SH-SY5Y (cell line): ENCODE results near the gene CENPT.

Source experiments
- GATA2 ChIP-seq: IDR thresholded peaks from 2 replicates; pipeline ENCODE4 v1.6.1; 2011; ENCODE audit warnings: mild to moderate bottlenecking, low read depth, low read length
- GATA3 ChIP-seq: IDR thresholded peaks from 2 replicates; pipeline ENCODE4 v1.6.1; 2011; ENCODE audit warnings: low read depth, mild to moderate bottlenecking, low read length, moderate library complexity

Gene CENPT

DNA sequence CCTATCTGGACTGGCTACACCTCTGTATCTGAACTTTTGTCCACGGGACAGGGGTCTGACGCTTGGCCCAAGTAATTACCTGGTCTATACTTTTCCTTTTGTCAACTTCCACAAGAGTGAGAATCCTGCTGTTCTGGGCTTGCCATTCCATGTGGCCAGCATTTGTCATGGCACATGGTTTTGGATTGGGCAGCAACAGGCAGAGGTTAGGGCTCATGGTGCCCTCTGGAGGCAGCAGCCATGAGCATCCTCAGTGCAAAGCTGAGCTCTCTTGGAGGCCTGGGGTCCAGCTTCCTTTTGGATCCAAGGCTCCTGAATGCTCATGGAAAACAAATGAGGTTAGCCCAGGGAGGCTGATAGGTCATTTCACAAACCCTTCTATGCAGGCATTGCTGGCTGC lies 17.8 kb upstream of the CENPT start:
- no peak for TF ChIP-seq GATA3

DNA sequence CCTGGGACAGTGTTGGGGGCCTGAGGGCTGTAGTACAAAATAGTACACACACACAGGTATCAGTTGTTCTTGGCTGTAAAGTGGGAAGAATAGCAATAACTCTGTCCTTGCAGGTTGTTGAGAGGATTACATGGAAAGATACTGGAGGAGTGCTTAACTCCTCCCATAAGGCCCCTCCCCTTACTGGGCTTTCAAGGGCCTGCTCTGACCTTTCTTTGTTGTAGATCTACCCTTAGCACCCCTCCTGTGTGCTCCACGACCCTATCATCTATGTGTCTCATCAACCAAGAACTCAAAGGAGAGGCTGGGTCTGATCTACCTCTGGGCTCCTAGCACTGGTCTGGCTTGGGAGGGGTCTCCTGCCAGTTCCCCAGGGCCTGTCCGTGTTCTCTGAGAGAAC lies 17.1 kb upstream of the CENPT start:
- TF ChIP-seq GATA3 = no peak
- no peak for TF ChIP-seq GATA2

DNA sequence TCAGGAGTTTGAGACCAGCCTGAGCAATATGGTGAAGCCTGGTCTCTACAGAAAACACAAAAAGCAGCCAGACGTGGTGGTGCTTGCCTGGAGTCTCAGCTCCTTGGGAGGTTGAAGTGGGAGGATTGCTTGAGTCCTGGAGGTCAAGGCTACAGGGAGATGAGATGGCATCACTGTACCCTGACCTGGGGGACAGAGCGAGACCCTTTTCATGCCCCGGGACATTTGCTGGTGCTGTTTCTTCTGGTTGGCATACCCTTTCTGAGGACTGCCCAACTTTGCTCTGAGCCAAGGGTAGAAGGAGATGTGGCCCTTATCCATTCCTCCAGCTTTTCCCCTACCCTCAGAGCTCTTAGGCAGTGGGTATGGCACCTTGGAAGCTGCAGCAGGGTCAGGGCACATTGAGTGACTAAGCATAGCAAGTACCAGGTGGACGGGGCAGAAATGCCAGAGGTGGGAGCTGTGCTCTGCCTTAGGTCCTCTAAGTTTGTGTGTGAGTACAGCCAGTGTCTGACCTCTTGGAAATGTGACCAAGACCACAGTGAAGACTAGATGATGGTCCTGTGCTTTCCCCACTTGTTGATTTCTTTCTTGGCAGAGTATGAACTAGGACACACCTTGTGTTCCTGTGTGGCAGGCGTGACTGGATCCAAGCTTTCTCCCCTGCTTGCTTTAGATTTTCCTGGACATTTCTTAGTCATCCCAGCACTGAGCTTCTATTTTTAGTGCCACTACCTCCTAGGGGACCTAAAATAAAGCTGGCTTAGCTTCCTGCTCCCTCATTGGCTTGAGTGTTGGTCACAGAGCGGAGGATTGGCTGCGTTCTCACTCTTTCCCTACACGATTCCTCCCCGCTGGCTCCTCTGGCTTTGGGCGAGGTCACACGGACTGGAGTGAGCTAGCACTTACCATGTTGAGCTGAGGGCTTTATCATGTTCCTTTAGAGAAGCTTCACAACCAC lies 15.4 kb upstream of the CENPT start:
- TF ChIP-seq GATA3 (no peak), GATA2 (no peak)

DNA sequence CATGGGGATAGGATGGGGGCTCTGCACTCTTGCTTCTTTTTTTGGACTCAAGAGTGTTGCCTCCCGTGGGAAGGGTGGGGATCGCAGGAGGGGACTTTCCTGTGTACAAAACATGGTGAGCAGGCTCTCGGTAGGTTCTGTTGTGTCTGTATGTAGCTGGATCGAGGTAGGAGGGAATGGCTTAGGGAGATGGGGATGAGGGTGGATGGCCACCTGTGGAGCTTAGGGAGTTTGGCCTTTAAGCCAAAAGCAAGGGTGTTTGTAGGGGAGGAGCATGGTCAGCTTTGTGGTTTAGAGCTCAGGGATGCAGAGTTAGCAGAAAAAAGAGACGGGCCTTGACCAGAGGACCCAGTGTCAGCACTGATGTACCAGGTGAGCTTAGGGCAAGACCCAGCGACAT lies 14.4 kb upstream of the CENPT start:
- TF ChIP-seq GATA3 (no peak), GATA2 (no peak)

GRCh38 chr16:67860589-67861398 lies 13.3 kb upstream of the CENPT start:
- no peak for TF ChIP-seq GATA3

DNA sequence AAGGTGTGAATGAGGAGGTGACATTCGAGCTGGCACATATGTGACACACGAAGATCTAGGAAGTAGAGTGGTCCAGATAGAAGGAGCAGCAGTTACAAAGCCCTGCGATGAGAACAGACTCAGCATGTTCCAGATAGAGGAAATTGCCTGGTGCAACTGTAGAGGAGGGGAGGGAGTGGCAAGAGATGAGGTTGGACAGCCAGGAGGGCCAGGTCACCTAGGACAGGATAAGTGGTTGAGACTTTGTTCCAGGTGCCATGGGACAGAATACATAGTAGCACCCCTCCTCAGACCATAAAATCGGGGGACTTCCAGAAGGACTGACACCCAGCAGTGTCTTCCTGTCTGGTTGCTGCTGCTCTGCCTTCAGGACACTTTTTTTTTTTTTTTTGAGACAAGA lies 11.0 kb upstream of the CENPT start:
- TF ChIP-seq GATA3 (no peak), GATA2 (no peak)

DNA sequence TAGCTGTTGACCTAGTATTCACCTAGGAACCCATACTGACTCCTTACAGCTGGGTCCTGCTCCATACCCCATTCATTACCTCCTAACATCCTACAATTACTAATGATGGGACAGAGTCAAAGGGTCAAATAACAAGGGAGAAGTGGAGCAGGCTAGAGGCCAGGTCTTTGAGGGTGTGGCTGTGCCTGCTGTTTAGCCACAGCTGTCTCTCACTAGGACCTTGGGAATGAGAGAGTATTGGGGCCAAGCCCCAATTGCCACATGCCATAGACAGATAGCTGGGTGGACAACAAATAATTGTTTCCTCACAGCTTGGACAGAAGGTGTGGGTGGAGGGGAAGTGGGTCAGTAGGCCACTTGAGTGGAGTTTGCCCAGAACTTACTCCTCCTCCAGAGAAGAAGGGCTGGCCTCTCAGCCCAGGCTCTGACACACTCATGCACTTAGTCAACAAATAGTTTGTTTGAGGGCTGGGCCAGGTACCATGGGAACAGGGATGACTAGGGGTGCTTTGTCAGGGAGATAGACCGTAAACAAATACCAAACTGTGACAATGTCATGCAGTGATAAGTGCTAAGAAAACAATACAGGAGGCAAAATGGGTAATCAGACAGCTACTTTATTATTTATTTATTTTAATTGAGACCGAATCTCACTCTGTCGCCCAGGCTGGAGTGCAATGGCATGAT lies 10.2 kb upstream of the CENPT start:
- no peak for TF ChIP-seq GATA2
- TF ChIP-seq GATA3 = no peak

DNA sequence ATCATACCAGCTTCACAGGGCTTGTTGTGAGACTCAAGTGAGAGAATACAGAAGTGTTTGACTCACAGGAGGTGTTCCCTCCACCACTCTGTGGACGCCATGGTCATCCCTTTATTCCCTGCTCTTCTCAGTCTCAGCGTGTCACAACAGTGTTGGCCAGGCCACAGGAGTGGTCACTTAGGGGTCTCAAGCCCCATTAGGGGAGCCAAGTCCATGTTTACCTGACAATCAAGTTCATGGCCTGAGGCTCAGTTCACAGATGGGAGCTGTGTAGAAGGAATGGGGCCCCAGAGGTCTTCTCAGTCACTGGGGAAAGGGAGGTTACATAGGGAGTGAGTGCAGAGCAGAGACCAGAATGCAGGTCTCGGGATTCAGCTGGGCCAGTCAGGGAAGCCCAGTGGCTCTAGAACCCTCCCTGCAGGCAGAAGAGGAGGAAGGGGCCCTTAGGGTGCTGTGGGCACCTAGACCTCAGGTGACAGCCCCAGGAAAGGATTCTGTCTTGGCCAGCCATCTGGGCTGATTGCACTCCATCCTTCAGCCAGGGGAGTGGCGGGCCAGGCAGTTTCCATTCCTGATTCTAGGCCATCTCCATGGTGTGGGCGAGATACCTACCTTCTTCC lies 9.5 kb upstream of the CENPT start:
- no peak for TF ChIP-seq GATA2
- no peak for TF ChIP-seq GATA3

DNA sequence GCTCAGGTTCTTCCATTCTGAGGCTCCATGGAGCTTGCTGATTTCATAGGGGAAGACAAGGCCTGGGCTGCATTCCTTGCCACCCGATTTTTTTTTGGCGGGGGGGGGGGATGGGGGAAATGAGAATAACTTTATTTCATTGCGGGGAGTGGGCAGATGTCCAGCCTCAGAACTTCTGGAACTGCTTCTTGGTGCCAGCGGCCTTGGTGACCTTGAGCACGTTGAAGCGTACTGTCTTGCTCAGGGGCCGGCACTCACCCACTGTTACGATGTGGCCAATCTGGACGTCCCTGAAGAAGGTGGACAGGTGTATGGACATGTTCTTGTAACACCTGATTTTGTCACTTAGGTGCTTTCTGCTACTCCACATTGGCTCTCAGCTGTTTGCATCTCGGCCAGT lies 8.3 kb upstream of the CENPT start:
- TF ChIP-seq GATA2 (no peak), GATA3 (no peak)

DNA sequence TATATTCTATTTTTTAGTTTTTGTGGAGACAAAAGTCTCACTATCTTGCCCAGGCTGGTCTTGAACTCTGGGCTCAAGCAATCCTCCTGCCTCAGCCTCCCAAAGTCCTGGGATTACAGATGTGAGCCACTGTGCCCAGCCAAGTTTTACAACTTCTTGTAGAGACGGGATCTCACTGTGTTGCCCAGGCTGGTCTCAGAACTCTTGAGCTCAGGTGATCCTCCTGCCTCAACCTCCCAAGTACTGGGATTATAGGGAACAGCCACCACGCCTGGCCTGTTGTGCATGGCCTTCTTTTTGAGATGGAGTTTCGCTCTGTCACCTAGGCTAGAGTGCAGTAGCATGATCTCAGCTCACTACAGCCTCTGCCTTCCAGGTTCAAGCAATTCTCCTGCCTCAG lies 6.2 kb upstream of the CENPT start:
- no peak for TF ChIP-seq GATA2
- no peak for TF ChIP-seq GATA3

- no peak for TF ChIP-seq GATA3
- no peak for TF ChIP-seq GATA2
Measured at GRCh38 chr16:67848118-67848517, 625 bp upstream of the CENPT start.

- no peak for TF ChIP-seq GATA2
- TF ChIP-seq GATA3 = no peak
Measured at GRCh38 chr16:67846320-67847063, 1.0 kb downstream of the CENPT start, which contains the start of gene NUTF2. TSS of gene NUTF2 (plus strand) at chr16:67846933. CDS start at chr16:67865131, 18,198 bp downstream.

DNA sequence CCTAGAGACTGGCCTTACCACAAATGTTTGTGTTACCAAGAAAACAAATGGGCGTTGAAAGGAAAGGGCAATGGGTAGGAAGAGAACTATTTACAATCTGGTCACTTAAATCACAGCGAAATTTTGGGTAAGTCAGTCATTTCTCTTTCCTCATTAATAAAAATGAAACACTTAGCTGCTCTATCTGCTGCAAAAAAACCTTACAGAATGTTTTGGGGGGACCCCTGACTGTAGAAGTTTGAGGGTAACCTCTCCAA lies 1.5 kb downstream of the CENPT start:
- TF ChIP-seq GATA2 (no peak), GATA3 (no peak)

DNA sequence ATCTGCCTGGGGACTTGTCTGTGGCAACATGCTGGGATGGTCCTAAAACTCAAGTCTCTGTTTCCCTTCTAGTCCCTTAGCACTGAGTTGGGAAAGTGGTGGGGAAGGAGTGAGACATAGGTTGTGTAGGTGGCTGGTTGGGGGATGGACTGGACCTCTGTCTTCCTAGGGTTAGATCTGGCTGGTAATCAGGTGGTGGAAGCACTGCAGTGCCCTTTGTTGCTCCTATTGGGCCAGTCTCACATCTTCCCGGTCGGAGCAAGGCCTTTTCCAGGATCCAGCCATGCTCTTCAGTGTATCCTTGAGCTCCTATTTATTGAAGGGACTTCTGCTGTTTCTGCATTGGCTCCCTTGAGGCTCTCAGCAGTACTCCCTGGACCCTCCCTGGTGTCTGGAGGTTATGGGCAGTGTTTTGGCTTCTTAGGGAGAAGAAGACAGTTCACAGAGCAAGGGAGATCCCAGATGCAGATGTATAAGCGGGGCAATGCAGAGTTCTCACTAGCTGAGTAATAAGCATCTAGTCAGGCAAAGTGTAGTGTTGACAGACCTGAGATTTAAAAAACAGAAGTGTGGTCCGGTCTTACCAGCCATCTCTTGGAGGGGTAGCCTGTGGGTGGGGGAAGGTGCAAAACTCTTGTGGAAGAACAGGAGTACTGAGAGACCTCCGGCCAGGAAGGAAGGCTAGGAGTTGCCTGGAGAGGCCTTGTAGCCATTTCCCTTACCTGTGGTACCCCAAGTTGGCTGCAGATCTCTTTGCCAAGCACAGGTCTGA lies 2.0 kb downstream of the CENPT start:
- no peak for TF ChIP-seq GATA2
- no peak for TF ChIP-seq GATA3
